ENCODE measurements around the gene AATK.

AATK gene

GRCh38 chr17:81196505-81197408, 30.7 kb upstream of the AATK start:
- no peak for DNase-seq (ENCODE audit: low read depth in 2 of 2)

GRCh38 chr17:81195941-81196495, 30.0 kb upstream of the AATK start:
- no peak for DNase-seq (ENCODE audit: low read depth in 2 of 2)

GRCh38 chr17:81194941-81195901, 29.2 kb upstream of the AATK start:
- DNase-seq (ENCODE audit: low read depth in 2 of 2), result no peak

GRCh38 chr17:81194225-81194760, 28.3 kb upstream of the AATK start:
- DNase-seq (ENCODE audit: low read depth in 2 of 2), result no peak

DNA sequence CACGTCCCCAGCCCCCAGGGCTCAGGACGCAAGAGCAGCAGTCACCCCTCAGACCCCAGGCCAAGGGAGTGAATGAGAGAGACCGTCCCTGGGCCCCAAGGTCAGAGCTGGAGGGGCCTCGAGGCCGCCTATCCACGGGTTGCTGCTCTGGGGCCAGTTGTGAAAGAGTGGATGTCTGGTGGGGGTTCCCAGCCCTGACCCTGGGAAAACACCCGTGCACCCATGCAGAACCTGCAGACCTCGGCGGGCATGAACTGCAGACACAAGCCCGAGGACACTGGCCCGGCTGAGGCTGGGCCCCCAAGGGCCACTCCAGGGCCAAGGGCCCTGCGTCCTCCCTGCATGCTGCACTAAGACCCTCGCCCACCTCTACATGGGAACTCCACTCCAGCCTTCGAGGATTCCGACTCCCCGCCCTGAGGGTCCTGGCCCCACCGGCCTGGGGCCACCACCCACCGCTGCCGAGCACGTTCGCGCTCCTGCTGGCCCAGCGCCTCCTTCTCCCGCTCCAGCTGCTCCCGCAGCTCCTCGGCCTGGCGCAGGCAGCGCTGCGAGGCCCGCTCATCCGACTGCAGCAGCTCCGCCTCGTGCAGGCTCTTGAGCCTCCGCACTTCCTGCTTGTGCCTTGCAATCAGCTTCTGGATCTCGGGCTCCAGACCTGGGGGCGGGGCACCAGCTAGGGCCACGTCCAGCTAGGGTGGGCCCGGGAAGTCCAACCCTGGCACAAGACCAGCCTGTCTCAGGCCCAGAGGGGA, 27.6 kb upstream of the AATK start:
- no peak for DNase-seq (ENCODE audit: low read depth in 2 of 2)

DNA sequence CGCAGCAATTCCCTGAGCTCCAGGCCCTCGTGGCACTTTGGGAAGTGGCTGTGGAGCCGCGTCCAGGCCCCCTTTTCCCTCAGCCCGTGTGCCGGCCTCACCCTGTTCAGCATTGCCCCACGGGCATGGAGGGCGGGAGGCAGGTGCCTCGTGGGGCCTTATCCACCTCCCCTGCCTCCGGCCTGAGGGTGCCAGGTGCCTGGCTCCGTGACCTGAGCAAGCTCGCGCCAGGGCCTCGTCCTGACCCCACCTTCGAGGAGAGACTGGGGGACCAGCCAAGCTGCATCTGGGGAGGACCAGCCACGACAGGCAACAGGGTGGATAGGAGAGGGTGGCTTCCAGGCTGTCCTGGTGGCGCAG, 27.0 kb upstream of the AATK start:
- DNase-seq (ENCODE audit: low read depth in 2 of 2), result no peak

GRCh38 chr17:81192386-81193050, 26.5 kb upstream of the AATK start:
- DNase-seq (ENCODE audit: low read depth in 2 of 2), result no peak

- no peak for DNase-seq (ENCODE audit: low read depth in 2 of 2)
Measured at GRCh38 chr17:81191646-81192045, 25.6 kb upstream of the AATK start.

- no peak for DNase-seq (ENCODE audit: low read depth in 2 of 2)
Measured at GRCh38 chr17:81191116-81191515, 25.1 kb upstream of the AATK start.

DNA sequence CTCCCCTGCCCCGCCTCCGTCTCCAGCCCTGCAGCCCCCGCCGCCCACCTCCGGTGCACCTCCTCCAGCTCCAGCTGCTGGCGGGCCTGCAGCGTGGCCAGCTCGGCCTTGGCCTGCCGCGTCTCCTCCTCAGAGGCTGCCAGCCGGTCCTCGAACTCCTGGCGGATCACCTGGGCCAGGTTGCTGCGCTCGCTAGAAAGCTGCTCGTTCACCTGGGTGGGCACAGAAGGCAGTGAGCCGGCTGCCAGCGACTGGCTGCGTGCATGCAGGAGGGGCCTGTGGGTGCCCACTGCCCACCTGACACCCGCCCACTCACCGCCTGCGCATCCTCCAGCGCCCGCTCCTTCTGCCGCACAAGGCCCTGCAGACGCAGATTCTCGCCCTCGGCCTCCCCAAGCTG, 24.6 kb upstream of the AATK start:
- no peak for DNase-seq (ENCODE audit: low read depth in 2 of 2)

- DNase-seq (ENCODE audit: low read depth in 2 of 2), result no peak
Measured at GRCh38 chr17:81189670-81190530, 23.9 kb upstream of the AATK start.

DNA sequence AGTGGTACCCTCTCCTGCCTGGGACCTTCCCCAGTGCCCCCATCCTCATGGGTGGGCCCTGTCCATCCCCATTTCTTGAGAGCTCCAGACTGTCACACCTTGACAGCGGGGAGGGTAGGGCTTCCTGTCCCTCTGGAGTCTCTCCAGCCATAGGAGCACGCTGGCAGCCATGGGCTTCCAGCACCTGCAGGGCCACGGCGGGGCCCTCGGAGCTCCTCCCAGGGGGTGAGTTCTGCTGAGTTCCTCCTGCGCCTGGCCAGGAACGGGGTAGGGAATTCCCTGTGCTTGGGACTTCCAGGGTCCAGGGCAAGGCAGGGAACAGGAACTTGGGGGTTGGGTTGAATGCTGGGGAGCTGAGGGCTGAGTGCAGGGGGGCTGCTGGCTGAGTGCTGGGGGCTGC, 23.0 kb upstream of the AATK start:
- no peak for DNase-seq (ENCODE audit: low read depth in 2 of 2)

- DNase-seq (ENCODE audit: low read depth in 2 of 2), result no peak
Measured at GRCh38 chr17:81188491-81188840, 22.4 kb upstream of the AATK start.

DNA sequence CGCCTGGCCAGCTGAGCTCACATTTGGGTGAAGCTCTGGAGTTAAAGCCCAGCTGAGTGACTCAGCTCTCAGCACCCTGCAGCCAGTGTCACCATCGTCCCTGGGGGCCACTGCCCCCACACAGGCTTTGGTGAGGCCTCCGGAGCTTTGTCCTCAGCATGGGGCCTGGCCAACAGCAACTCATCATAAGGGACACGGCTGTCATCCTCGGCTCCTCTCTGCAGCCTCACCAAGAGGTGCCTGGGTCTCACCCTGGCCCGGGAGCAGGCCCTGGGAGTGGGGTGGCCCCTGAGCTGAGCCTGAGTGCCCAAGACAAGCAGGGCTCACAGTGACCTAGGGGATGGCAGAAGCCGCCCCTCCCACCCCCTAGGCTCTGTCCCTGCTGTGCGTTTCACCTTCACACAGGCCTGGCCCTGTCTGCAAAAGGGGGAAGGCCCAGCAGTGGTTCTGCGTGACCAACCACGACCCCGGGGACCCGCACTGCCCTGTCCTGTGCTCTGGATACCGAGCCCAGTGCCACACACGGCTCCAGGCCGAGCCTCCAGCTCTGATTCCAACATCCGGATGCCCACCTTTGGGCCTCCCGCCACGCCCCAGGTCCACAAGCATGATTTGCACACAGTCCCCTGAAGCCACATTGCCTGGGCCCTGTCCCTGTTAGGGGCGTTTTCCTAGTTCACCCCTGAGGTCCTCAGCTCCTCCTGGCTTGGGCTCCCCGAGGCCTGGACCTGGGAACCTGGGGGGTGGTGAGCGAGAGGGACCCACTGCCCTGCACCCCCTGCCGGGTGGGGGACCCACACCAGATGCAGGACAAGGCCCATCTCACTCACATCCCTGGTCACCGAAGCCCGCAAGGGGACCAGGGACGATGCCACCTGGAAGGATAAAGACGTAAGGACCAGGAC, 21.8 kb upstream of the AATK start:
- DNase-seq (ENCODE audit: low read depth in 2 of 2), result no peak

DNA sequence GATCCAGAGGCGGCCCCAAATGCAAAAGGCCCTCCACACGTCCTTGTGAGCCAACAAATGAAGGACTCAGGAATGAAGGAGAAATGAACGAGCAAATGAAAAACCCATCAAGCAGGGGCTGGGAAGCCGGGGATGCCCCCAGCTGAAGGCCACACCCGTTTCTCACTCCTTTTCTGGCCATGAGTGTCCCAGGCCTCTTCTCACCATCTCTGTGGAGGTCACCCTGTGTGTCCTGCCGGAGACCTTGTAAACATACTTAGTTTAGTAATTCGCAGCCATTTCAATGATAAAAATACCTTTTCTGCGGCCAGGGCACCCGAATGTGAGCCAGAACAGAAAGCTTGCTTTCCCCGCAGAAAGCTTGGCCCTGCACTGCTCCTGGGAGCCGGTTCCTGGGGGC, 21.1 kb upstream of the AATK start:
- DNase-seq (ENCODE audit: low read depth in 2 of 2), result no peak

GRCh38 chr17:81186203-81186602, 20.2 kb upstream of the AATK start:
- DNase-seq (ENCODE audit: low read depth in 2 of 2), result no peak

- no peak for DNase-seq (ENCODE audit: low read depth in 2 of 2)
Measured at GRCh38 chr17:81184555-81184954, 18.5 kb upstream of the AATK start.

GRCh38 chr17:81183807-81184206, 17.8 kb upstream of the AATK start:
- DNase-seq (ENCODE audit: low read depth in 2 of 2), result no peak

DNA sequence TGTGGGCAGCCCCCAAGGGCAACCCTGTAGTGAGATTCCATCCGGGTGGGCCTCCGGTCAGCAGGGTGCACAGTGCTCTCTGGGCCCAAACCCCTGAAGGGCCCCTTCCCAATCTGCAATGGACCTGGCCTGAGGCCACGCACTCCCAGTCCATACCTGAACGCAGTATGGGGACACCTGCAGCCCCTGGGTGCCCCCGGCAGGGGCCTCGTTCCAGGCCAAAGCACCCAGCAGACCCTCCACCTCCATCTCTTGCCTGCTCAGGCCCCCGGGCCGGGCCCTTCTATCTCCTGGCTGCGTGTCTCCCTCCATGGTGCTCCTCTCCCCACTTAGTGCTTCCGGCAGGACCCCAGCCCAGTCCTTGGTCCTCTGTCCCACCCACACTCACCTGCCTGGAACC, 17.3 kb upstream of the AATK start:
- DNase-seq (ENCODE audit: low read depth in 2 of 2), result no peak

All from stimulated activated CD8-positive, alpha-beta memory T cell treated with anti-CD3 and anti-CD28 coated beads, Interleukin-2, amount 100 ng/mL, for 48 hours (primary cell).